ENCODE data around the gene TRERF1. TPM values are rescaled to one million over a fixed set of nuclear protein-coding genes. Genes with fewer than 3 reads are reported as not detected.
A peak's percentile ranks its signal among the peaks of the same experiment; 100 is the strongest.
"Not testable (repeated sequence)": the region's sequence is repeated elsewhere in the genome, so short reads cannot be mapped to it uniquely, and the experiment has no call there.

Gene TRERF1
- total RNA-seq, 1 experiment from 2014 or later = 9.7 TPM

DNA sequence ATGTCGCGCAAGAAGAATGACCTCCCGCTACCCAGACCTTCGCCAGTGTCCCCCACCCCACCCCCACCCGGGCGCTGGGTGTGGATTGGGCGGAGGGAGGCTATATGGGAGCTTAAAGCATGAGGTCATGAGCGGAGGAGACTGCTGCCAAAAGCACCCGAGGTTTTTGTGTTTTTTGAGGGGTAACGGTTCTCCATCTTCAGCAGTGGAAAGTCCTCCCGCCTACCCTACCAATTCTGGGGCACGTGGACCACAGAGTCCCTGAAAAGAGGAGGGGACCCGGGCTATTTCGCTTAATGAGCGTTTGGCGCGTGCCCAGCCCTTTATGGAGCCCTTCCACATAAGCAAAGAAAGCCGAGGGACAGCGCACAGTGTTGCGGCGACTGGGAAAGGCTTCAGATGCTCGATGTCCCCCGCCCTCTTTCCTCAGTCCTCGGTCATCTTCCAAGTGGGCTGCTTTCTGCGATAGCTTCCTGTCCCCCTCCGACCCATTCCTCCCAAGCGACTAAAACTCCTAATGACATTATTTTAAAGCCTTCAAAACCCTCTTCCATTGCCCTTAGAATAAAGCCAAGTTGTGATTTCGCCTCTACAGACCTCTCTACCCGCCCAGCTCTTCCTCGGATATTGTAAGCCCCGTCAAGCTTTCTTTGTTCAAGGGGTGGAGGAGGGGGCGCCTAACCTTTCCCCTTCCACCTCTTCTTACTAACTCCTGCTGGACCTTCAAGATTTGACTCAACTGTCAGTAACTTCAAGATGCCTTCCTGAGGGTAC is 2.1 kb upstream of the TRERF1 start:
- Histone ChIP-seq H3K27me3 (ENCODE audit: control insufficient read depth, insufficient read depth, low read length) (no peaks in the 10 kb centered on the region), H3K36me3 (replicated peaks; ENCODE audit: control insufficient read depth, insufficient read depth, low read length) (no peaks in the 10 kb centered on the region), H3K4me3 (ENCODE audit: insufficient read depth, low read depth, low read length) (peak overlapping the region; percentile 96)
- peak; percentile 50 for DNase-seq

DNA sequence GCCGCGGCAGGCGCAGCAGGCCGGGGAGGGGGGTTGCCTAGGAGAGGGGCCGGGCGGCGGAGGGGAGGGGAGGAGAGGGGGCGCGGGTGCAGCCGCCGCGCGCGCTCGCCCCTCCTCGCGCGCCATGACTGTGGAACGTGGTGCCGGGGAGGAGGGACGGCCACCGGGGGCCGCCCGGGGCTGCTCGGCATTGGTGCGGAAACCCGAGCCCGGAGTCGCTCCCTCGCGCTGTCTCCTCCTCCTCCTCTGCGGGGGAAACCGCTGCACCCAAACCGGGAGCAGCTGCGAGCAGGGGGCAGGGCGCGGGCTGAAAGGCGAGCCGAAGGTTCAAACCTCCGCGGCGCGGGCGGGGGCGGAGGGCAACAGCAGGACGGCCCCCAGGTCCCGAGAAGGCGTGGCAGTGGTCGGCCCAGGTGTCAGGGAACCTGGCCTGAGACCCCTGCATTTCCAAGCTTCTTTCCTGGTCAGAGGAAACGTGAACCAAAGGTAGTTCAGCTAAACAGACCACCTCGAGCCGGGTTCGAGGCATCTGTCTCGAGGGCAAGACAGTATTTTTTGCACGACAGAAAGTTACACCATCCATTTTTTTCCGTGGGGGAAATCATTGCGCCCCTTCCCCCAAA is 1.4 kb upstream of the TRERF1 start:
- H3K4me3 ChIP-seq (ENCODE audit: insufficient read depth, low read depth, low read length) = peak overlapping the region; percentile 96
- H3K36me3 ChIP-seq (replicated peaks; ENCODE audit: control insufficient read depth, insufficient read depth, low read length) = no peaks in the 10 kb centered on the region
- H3K27me3 ChIP-seq (ENCODE audit: control insufficient read depth, insufficient read depth, low read length) = no peaks in the 10 kb centered on the region
- DNase-seq = peak; percentile 95

DNA sequence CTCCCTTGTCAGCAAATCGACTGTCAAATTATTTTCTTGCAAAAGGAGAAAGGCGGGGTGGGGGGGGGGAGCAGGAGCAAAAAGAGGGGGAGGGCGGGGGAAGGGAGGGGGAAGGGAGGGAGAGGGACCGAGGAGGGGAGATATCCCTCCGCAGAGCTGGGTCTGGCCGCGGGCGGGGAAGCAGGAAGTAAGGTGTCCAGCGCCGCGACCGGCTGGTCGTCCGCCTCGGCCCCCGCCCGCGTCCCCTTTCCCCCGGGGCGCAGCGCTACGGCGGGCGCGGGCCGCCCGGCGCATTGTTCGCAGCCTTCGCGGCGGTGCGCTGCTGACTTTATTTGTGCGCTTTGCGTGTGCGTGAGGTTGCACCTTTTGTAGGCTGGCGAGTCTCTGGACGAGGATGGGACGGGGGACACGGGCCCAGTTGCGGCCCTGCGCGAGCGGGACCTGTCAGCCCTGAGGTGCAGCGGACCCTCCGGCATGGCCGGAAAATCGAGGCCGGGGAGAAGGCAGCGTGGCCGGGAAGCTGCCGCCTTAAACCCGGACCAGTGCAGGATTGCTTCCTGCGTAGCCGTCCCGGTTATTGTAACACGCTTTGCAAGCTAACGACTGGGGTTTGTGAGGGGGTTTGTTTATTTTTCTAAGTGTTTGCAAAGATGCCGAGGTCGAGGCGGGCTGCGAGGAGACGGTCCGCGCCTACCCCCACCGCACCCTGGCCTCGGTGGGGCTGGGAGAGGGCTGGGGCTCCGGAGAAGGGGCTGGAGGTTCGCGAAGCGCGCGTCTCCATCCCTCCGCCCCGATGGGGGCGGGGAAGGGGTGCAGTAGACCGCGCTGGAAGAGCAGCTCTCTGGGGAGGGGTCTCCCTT is 675 bp upstream of the TRERF1 start:
- H3K36me3 ChIP-seq (replicated peaks; ENCODE audit: control insufficient read depth, insufficient read depth, low read length) = no peaks in the 10 kb centered on the region
- H3K4me3 ChIP-seq (ENCODE audit: insufficient read depth, low read depth, low read length) = peak overlapping the region; percentile 96
- H3K27me3 ChIP-seq (ENCODE audit: control insufficient read depth, insufficient read depth, low read length) = no peaks in the 10 kb centered on the region
- DNase-seq = peak; percentile 89

GRCh38 chr6:42450477-42451332 is 1.0 kb downstream of the TRERF1 start:
- peak overlapping the region; percentile 96 for H3K4me3 ChIP-seq (ENCODE audit: insufficient read depth, low read depth, low read length)
- H3K36me3 ChIP-seq (replicated peaks; ENCODE audit: control insufficient read depth, insufficient read depth, low read length) = no peaks in the 10 kb centered on the region
- DNase-seq = no peak
- H3K27me3 ChIP-seq (ENCODE audit: control insufficient read depth, insufficient read depth, low read length) = no peaks in the 10 kb centered on the region

GRCh38 chr6:42449917-42450476 is 1.7 kb downstream of the TRERF1 start:
- no peaks in the 10 kb centered on the region for H3K36me3 ChIP-seq (replicated peaks; ENCODE audit: control insufficient read depth, insufficient read depth, low read length)
- no peak for DNase-seq
- peak overlapping the region; percentile 96 for H3K4me3 ChIP-seq (ENCODE audit: insufficient read depth, low read depth, low read length)
- no peaks in the 10 kb centered on the region for H3K27me3 ChIP-seq (ENCODE audit: control insufficient read depth, insufficient read depth, low read length)

DNA sequence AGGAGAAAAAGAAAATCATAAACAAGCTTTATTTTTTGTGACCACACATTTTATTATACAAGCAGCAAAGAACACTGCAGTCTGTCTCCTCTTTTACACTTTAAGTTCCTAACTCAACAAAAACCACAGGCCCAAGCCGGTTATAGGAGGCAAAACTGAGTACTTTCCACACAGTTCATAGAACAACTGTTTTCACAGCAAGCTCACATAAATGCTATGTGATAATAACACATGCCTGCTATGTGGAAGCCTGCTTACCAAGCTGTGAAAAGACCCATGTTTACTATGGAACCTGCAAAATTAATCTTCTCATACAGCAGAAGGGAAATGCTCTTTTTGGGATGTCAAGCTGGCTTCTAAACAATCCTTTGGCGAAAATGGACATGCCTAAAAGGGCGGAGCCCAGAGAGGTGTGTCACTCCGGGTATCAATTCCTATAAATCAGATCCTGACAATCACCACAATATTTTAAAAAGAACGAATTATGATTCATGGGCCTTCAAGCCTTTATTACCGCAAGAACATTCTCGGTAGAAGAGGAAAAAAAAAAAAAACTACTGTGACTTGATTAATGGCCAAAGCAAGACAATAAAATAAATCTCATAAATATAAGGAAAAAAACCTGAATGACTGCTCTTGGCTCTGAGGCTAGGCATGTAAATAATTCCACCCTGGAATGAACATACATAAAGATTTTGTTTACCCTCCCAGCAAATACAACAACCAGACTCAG is 2.6 kb downstream of the TRERF1 start:
- no peaks in the 10 kb centered on the region for H3K27me3 ChIP-seq (ENCODE audit: control insufficient read depth, insufficient read depth, low read length)
- no peak for DNase-seq
- H3K36me3 ChIP-seq (replicated peaks; ENCODE audit: control insufficient read depth, insufficient read depth, low read length) = no peaks in the 10 kb centered on the region
- H3K4me3 ChIP-seq (ENCODE audit: insufficient read depth, low read depth, low read length) = no peak overlapping the region

DNA sequence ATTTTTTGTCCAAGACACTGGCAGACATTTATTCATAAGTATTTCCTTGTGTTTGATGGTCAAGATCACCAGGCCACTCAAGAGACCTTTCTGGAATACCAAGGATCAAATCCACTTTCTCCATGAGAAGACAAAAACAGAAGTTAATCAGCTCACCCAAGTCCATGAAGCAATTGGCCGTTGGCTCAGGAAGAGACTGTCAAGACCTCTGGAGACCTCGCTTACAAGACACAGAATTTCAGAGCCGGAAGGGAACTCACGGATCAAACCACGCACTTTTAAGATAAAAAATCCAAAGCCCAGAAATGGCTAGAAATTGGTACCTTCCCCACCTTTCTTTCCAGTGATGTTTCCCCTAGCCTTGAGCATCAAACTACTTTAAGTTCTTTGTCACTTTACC is 3.3 kb downstream of the TRERF1 start:
- Histone ChIP-seq H3K4me3 (ENCODE audit: insufficient read depth, low read depth, low read length) (no peak overlapping the region), H3K27me3 (ENCODE audit: control insufficient read depth, insufficient read depth, low read length) (no peaks in the 10 kb centered on the region), H3K36me3 (replicated peaks; ENCODE audit: control insufficient read depth, insufficient read depth, low read length) (no peaks in the 10 kb centered on the region)
- DNase-seq = no peak

DNA sequence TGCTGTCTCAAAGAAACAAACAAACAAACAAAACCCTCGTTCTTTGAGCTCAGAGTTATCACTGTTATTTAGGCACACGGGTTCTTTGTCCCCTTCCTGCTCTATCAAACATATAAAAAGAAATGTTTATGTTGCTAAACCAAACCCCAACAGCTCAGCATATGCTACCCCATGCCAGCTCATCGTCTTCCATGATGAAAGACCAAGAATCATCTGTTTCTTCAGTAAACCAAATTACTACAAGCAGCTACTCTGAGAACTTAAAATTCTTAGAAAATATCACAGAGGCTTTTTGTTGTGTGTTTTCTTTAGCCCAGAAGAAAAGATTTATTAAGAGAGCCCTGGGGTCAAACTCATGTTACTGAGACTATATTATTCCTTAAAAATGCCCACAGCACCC is 4.7 kb downstream of the TRERF1 start:
- Histone ChIP-seq H3K4me3 (ENCODE audit: insufficient read depth, low read depth, low read length) (no peak overlapping the region), H3K36me3 (replicated peaks; ENCODE audit: control insufficient read depth, insufficient read depth, low read length) (no peaks in the 10 kb centered on the region), H3K27me3 (ENCODE audit: control insufficient read depth, insufficient read depth, low read length) (no peaks in the 10 kb centered on the region)
- no peak for DNase-seq

DNA sequence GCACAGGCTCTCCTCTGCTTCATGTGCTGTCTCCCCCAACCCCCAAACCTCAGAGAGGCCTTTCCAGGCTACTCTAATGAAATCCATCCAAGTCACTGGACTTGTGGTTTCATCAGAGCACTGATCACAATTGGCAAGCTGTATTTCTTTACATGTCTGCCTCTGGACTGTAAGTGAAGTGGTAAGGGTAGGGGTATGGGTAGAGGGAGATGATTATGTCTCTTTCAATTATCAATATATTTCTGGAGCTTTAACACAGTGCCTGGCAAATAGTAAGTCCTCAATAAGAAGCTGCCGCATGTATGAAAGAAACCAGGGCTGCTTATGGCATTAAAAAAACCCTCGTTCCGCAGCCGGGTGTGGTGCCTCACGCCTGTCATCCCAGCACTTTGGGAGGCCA is 5.4 kb downstream of the TRERF1 start:
- no peak overlapping the region for H3K4me3 ChIP-seq (ENCODE audit: insufficient read depth, low read depth, low read length)
- H3K27me3 ChIP-seq (ENCODE audit: control insufficient read depth, insufficient read depth, low read length) = no peaks in the 10 kb centered on the region
- DNase-seq = no peak
- H3K36me3 ChIP-seq (replicated peaks; ENCODE audit: control insufficient read depth, insufficient read depth, low read length) = no peaks in the 10 kb centered on the region

- H3K36me3 ChIP-seq (replicated peaks; ENCODE audit: control insufficient read depth, insufficient read depth, low read length); DNase-seq; H3K4me3 ChIP-seq (ENCODE audit: insufficient read depth, low read depth, low read length); H3K27me3 ChIP-seq (ENCODE audit: control insufficient read depth, insufficient read depth, low read length): not testable (repeated sequence)
Observed at GRCh38 chr6:42445955-42446354, 5.8 kb downstream of the TRERF1 start.

DNA sequence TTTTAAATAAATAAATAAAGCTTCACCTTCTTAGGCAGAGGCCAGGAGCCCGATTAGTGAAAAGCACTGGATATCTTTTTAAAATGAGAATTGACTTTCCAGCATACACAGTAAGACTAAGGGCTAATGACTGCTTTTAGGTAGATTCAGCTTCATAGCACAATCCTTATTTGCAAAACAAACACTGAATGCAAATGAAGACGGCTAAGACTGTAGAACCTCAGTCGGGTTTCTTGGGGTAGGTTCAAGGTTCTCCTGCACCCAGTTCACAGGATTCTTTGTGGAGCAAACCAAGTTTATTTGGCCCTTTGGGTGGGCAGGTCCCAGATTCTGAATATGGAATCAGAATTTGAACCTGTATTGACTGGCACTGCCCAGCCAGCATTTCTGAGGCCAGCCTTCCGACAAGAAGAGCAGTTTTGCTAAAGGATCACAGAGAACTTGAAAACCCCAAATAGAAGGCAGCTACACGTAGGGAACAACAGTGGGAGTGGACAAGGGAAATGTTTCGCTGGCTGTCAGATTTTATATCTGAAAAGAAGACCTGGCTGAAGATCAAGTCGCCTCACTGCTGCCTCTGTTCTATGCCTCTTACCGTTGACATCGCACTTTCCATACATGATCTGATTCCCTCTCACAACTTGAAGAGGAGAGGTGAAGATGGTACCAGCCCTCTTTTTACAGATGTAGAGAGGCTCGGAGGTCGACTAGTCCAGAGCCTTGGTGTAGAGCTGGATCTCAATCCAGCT is 8.2 kb downstream of the TRERF1 start:
- no peaks in the 10 kb centered on the region for H3K27me3 ChIP-seq (ENCODE audit: control insufficient read depth, insufficient read depth, low read length)
- DNase-seq = no peak
- H3K36me3 ChIP-seq (replicated peaks; ENCODE audit: control insufficient read depth, insufficient read depth, low read length) = no peaks in the 10 kb centered on the region
- no peak overlapping the region for H3K4me3 ChIP-seq (ENCODE audit: insufficient read depth, low read depth, low read length)

DNA sequence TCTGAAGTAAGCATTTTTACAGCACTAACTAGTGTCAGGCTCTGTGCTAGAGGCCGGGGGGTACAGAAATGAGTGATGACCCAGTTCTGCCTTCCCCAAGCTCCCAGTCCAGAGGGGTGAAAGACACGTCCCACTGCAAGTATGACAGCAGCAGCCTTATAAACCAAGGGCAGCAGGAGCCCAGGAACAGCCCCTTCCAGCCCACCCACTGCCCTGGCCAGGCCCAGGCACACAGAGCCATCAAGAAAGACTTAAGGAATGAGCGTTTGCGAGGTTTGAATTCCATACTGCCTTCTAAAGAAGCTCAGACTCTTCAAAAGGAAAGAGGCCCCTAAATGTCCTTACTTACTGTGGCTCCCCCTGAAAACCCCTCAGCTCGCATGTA is 10.0 kb downstream of the TRERF1 start:
- Histone ChIP-seq H3K36me3 (replicated peaks; ENCODE audit: control insufficient read depth, insufficient read depth, low read length) (no peaks in the 10 kb centered on the region), H3K27me3 (ENCODE audit: control insufficient read depth, insufficient read depth, low read length) (no peaks in the 10 kb centered on the region), H3K4me3 (ENCODE audit: insufficient read depth, low read depth, low read length) (no peak overlapping the region)
- peak; percentile 61 for DNase-seq

Measured in H7 (cell line).